RCC 7860 (cell line): Measurements from ENCODE around the gene MTOR.
"Not testable (repeated sequence)": the region's sequence is repeated elsewhere in the genome, so short reads cannot be mapped to it uniquely, and the experiment has no call there.

ENCODE experiments used
- DNase-seq: peaks from one replicate; pipeline ENCODE4 v3.0.0-alpha.2; 2015; ENCODE audit warnings: low spot score
- FAIRE-seq: peaks from 2 replicates; lab custom pipeline; 2012; peaks lifted over from hg19 to GRCh38; lab: Jason Lieb, UNC

MTOR gene

GRCh38 chr1:11129649-11130390 is 132.5 kb downstream of the MTOR start:
- DNase-seq (no peak), FAIRE-seq (no peak)

DNA sequence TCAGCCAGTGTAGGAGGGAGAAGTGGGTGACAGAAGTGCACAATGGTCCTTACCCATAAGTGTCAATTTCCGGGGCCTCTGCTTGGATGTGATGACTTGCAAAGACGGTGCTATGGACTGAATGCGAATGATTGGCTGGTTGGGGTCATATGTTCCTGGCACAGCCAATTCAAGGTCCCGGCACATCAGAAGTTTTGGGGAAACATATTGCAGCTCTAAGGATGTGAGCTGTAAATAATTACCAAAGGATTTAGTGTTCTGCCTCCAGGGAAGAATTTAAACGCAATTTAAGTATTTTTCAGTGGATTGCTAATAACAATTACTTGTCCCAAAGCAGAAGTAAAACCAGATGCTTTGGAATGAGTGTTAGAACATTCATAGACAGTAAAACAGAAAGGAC is 135.8 kb downstream of the MTOR start:
- FAIRE-seq: no peak

GRCh38 chr1:11125931-11126330 is 136.4 kb downstream of the MTOR start:
- no peak for FAIRE-seq
- no peak for DNase-seq

More for the DNA sequence above, 135.8 kb downstream of the MTOR start:
- no peak for DNase-seq

DNA sequence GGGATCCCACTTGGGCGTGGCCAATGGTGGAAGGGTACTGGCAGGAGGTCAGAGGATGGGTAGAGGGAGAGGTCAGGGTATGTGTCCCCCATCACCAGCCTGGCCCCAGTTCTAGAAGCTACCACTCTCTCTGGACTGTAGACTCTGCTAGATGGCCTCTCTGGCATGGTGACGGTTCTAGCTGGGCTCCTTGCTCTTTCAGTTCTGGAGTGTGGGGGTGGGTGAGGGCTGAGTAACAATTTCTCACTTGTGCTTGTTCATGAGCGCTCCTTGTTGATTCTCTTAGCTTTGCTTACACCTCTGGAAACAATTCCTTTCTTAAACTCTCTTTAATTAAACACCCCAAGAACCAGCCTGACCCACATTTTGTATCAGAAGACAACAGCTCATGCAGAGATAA is 137.4 kb downstream of the MTOR start:
- DNase-seq: no peak
- FAIRE-seq: no peak

DNA sequence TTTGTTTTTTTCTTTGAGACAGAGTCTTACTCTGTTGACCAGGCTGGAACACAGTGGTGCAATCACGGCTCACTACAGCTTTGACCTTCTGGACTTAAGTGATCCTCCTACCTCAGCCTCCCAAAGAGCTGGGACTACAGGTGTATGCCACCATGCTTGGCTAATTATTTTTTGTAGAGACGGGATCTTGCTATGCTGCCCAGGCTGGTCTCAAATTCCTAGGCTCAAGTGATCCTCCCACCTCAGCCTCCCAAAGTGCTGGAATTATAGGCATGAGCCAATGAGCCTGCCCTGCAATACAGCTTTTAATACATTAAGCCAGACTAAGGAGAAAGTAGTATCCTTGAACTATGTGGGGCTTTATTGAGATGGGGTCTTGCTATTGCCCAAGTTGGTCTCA is 146.0 kb downstream of the MTOR start:
- FAIRE-seq (no peak), DNase-seq (no peak)

- DNase-seq (no peak), FAIRE-seq (no peak)
Measured at GRCh38 chr1:11114966-11115365, 147.4 kb downstream of the MTOR start.

DNA sequence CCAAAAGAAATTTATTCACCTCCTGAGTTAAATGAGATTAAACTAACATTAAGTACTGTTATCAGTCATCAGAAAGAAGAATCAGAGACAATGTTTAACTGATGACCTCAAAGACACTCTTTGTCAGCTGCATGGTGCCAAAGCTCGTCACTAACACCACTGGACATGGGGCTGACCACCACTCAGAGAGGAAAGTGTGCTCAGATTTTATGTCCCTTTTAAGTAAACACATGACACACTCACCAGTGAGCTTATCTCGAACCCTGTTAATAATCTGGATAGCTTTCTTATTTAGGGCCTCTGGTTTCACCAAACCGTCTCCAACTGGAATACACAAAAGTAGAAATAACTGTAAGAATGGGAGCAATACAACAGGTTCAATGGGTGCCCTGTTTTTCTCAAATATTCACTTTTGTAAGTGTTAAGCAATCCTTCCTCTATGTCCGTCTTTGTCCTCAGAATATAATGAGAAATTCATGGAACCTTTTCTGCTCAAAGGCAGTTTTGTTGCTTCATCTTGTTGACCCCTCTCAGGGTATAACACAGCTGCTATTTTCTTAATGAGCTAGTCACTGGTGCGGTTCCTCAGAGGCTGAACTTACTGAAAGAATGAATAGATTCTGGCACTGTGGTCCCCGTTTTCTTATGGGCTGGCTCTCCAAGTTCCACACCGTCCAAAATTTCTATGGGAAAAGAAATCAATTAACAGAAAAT is 153.1 kb downstream of the MTOR start:
- no peak for DNase-seq
- FAIRE-seq: no peak

DNA sequence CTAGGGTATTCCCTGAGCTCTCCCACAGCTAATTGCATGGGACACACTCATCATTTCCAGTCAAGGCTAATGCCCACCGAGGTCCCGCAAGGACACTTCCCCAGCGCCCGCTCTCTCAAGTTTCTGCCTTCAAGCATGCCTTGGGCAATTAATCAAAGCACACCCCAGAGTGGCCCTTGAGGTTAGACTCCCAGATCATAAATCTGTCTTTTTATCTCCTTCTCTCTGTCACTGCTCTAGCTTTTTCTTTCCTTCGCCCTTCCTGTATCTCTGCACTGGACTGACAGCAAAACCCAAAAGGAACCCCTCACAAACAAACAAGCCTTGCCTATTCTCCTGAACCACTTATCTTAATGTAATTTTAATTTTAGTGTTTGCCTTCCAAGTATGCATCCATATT is 154.8 kb downstream of the MTOR start:
- FAIRE-seq: no peak
- no peak for DNase-seq

GRCh38 chr1:11105586-11105985 is 156.8 kb downstream of the MTOR start:
- FAIRE-seq: no peak

GRCh38 chr1:11101347-11101746 is 161.0 kb downstream of the MTOR start:
- DNase-seq (no peak), FAIRE-seq (no peak)

More at GRCh38 chr1:11105586-11105985, 156.8 kb downstream of the MTOR start:
- no peak for DNase-seq

DNA sequence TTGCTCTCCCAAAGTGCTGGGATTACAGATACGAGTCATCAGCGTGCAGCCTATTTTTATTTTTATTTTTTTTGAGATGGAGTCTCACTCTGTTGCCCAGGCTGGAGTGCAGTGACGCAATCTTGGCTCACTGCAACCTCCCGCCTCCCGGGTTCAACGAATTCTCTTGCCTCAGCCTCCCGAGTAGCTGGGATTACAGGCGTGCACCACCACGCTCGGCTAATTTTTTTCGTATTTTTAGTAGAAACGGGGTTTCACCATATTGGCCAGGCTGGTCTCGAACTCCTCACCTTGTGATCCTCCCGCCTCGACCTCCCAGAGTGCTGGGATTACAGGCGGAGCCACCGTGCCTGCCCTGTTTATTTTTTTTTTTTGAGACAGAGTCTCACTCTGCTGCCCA is 161.5 kb downstream of the MTOR start:
- FAIRE-seq: not testable (repeated sequence)

DNA sequence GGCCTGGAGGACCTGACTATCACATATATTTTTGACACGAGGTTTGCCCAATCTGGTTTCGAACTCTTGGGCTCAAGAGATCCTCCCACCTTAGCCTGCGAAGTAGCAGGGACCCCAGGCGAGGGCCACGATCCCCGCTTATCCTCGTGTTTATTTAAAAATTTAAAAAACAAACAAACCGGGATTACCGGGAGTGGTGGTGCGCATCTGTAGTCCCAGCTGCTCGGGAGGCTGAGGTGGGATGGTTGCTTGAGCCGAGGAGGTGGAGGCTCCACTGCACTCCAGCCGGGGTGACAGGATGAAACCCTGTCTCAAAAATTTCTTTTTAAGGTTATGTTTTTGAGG is 162.2 kb downstream of the MTOR start:
- DNase-seq: no peak
- no peak for FAIRE-seq

More for the DNA sequence above, 161.5 kb downstream of the MTOR start:
- not testable (repeated sequence) for DNase-seq

GRCh38 chr1:11099310-11100148 is 162.8 kb downstream of the MTOR start, which contains the start of gene EXOSC10:
EXOSC10 (minus strand) TSS chr1:11099869; CDS start chr1:11099831, 38 bp downstream.
- DNase-seq (peak; percentile 74), FAIRE-seq (no peak)

DNA sequence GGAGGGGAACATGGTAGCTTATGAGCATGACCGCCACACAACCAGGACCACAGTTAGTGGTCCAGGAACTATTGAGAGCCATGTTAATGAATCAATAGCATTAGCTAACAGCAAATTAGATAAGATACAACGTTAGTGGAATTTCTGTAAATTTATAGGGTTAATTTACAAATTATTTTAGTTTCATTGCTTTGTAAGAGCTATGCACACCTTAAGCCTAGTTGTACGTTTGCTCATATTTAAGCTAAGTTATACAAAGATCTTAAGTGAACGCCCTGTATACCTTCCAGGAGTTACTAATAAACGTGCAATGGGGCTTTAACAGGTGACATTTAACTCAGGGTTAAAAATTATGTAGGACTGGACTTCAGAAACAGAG is 163.4 kb downstream of the MTOR start:
- FAIRE-seq: no peak

DNA sequence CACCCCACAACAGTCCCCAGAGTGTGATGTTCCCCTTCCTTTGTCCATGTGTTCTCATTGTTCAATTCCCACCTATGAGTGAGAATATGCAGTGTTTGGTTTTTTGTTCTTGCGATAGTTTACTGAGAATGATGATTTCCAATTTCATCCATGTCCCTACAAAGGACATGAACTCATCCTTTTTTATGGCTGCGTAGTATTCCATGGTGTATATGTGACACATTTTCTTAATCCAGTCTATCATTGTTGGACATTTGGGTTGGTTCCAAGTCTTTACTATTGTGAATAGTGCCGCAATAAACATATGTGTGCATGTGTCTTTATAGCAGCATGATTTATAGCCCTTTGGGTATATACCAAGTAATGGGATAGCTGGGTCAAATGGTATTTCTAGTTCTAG is 178.6 kb downstream of the MTOR start:
- DNase-seq, FAIRE-seq: not testable (repeated sequence)

More for the DNA sequence above, 163.4 kb downstream of the MTOR start:
- DNase-seq: no peak

GRCh38 chr1:11080931-11081330 is 181.4 kb downstream of the MTOR start:
- DNase-seq: no peak
- no peak for FAIRE-seq

GRCh38 chr1:11078631-11079030 is 183.7 kb downstream of the MTOR start:
- no peak for DNase-seq
- FAIRE-seq: no peak

DNA sequence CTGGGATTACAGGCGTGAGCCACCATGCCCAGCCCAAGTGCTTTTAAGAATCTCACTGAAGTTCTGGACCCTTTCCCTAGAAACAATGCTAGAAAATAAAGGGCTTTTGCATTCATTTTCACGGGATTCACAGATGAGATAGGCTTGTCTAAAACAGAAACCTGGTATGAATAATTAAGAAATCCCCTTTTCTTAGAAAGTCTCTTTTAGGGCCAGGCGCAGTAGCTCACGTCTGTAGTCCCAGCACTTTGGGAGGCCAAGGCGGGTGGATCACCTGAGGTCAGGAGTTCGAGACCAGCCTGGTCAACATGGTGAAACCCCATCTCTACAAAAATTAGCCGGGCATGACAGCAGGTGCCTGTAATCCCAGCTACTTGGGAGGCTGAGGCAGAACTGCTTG is 189.0 kb downstream of the MTOR start:
- DNase-seq, FAIRE-seq: not testable (repeated sequence)

GRCh38 chr1:11072216-11072917 is 190.0 kb downstream of the MTOR start:
- no peak for DNase-seq
- no peak for FAIRE-seq

DNA sequence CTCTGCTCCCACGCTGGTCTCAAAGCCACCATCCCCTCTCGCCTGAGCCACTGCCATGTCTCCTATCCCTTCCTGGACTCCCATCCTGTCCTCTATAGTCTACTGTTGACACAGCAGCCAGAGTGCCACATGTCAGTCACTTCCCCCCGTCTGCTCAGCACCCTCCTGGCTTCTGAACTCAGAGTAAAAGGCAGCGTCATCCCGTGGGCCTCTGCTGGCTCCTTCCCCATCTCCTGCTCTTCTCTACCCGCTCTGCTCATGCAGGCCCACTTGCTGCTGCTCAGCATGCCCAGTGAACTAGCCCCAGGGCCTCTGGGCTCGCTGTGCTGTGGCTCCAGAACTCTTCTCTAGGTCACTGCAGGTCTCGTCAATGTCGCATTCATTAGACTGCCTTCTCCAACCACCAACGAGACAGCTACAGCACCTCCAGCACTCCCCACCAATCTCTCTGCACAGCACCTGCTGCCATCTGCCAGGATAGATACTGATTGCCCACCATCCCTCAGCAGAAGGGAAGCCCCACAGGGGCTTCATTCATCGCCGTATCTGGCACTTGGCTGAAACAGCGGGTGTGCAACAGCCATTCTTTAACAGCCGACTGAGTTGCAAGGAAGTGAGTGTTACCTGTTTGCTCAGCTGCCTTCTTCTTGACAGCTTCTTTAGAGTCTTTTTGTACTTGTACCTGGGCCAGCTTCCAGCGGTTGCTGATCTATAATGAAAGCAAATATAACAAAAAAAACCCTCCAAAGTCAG is 190.7 kb downstream of the MTOR start:
- DNase-seq: no peak

More for the DNA sequence above, 190.7 kb downstream of the MTOR start:
- no peak for FAIRE-seq
